ENCODE data around the gene TNFRSF1A. TPM values are rescaled to one million over a fixed set of nuclear protein-coding genes. Genes with fewer than 3 reads are reported as not detected.

TNFRSF1A gene
- total and polyA plus RNA-seq, 9 of the 15 experiments (the other 6 are each of a cell fraction or from before 2014, with no cell fraction given), result 0.76 to 43.5 (median 30.0) TPM

- TF ChIP-seq ARHGAP35 (IDR thresholded peaks at IDR 0.05; ENCODE audit: partially characterized antibody), result no peak
- no peak for TF ChIP-seq XRCC4 (IDR thresholded peaks at IDR 0.05; ENCODE audit: extremely low read depth, insufficient read depth, insufficient read length)
- TF ChIP-seq ZEB2 (IDR thresholded peaks at IDR 0.05), result no peak
- TF ChIP-seq, protein P1, sequence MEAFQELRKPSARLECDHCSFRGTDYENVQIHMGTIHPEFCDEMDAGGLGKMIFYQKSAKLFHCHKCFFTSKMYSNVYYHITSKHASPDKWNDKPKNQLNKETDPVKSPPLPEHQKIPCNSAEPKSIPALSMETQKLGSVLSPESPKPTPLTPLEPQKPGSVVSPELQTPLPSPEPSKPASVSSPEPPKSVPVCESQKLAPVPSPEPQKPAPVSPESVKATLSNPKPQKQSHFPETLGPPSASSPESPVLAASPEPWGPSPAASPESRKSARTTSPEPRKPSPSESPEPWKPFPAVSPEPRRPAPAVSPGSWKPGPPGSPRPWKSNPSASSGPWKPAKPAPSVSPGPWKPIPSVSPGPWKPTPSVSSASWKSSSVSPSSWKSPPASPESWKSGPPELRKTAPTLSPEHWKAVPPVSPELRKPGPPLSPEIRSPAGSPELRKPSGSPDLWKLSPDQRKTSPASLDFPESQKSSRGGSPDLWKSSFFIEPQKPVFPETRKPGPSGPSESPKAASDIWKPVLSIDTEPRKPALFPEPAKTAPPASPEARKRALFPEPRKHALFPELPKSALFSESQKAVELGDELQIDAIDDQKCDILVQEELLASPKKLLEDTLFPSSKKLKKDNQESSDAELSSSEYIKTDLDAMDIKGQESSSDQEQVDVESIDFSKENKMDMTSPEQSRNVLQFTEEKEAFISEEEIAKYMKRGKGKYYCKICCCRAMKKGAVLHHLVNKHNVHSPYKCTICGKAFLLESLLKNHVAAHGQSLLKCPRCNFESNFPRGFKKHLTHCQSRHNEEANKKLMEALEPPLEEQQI (IDR thresholded peaks at IDR 0.05), result no peak
- TF ChIP-seq L3MBTL2 (IDR thresholded peaks at IDR 0.05), result peak; percentile 74
- TF ChIP-seq ZNF584 (CRISPR knock-in tag; IDR thresholded peaks at IDR 0.05; ENCODE audit: low read depth), result no peak
- no peak for TF ChIP-seq ZNF165 (CRISPR knock-in tag; IDR thresholded peaks at IDR 0.05; ENCODE audit: borderline replicate concordance)
- peak; percentile 35; the same call in 1 of the 2 replicates for TF ChIP-seq PHF21A (IDR thresholded peaks at IDR 0.05; ENCODE audit: borderline replicate concordance, low read depth)
- TF ChIP-seq ZNF592 (IDR thresholded peaks at IDR 0.05), result 0 out of 2 replicates have a peak, but pooled peaks have one; percentile 45
- no peak for TF ChIP-seq FOXJ2 (tag; IDR thresholded peaks at IDR 0.05)
- TF ChIP-seq ZNF282 (CRISPR knock-in tag; IDR thresholded peaks at IDR 0.05), result no peak
- TF ChIP-seq BRD4 (IDR thresholded peaks at IDR 0.05), result 0 out of 2 replicates have a peak, but pooled peaks have one; percentile 8
- TF ChIP-seq POLR2A (conservative IDR thresholded peaks at IDR 0.05), result peak; percentile 81
- peak; percentile 5; the same call in 1 of the 2 replicates for TF ChIP-seq TCF3 (CRISPR knock-in tag; IDR thresholded peaks at IDR 0.05)
- peak; percentile 37 for TF ChIP-seq SMAD1 (IDR thresholded peaks at IDR 0.05; ENCODE audit: low read depth, low read length, partially characterized antibody)
- TF ChIP-seq, protein P2, sequence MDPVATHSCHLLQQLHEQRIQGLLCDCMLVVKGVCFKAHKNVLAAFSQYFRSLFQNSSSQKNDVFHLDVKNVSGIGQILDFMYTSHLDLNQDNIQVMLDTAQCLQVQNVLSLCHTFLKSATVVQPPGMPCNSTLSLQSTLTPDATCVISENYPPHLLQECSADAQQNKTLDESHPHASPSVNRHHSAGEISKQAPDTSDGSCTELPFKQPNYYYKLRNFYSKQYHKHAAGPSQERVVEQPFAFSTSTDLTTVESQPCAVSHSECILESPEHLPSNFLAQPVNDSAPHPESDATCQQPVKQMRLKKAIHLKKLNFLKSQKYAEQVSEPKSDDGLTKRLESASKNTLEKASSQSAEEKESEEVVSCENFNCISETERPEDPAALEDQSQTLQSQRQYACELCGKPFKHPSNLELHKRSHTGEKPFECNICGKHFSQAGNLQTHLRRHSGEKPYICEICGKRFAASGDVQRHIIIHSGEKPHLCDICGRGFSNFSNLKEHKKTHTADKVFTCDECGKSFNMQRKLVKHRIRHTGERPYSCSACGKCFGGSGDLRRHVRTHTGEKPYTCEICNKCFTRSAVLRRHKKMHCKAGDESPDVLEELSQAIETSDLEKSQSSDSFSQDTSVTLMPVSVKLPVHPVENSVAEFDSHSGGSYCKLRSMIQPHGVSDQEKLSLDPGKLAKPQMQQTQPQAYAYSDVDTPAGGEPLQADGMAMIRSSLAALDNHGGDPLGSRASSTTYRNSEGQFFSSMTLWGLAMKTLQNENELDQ (CRISPR knock-in tag; IDR thresholded peaks at IDR 0.05; ENCODE audit: borderline replicate concordance), result no peak
- no peak for TF ChIP-seq FOXP1 (CRISPR knock-in tag; IDR thresholded peaks at IDR 0.05)
- TF ChIP-seq GTF2F1 (IDR thresholded peaks at IDR 0.05; ENCODE audit: low read depth, low read length), result no peak
- TF ChIP-seq ZNF253 (CRISPR knock-in tag; conservative IDR thresholded peaks at IDR 0.05), result no peak
- TF ChIP-seq PHB (CRISPR knock-in tag; IDR thresholded peaks at IDR 0.05), result no peak
- no peak for TF ChIP-seq RB1 (IDR thresholded peaks at IDR 0.05; ENCODE audit: low read depth)
Observed at GRCh38 chr12:6336079-6336888, 5.6 kb downstream of the TNFRSF1A start (continued).

Measured in K562 (cell line).